Fibroblast of skin of right biceps (primary cell): ENCODE data around the gene LENG9.

Experiments
- DNase-seq: peaks from one replicate; pipeline ENCODE4 v3.0.0-alpha.2; 2013

The LENG9 gene

GRCh38 chr19:54418930-54419800 is 44.4 kb downstream of the LENG9 start:
- no peak for DNase-seq

GRCh38 chr19:54418030-54418929 is 45.3 kb downstream of the LENG9 start:
- DNase-seq, result peak; percentile 28

GRCh38 chr19:54416695-54417491 is 46.7 kb downstream of the LENG9 start:
- no peak for DNase-seq

GRCh38 chr19:54415901-54416673 is 47.5 kb downstream of the LENG9 start:
- DNase-seq, result no peak

- no peak for DNase-seq
These were observed 48.2 kb downstream of the LENG9 start, which contains the start of gene TTYH1 for GRCh38 chr19:54415208-54415900. TTYH1 (plus strand) TSS chr19:54415464; CDS start chr19:54415553, 89 bp downstream.

GRCh38 chr19:54414156-54414555 is 49.4 kb downstream of the LENG9 start:
- DNase-seq, result no peak

GRCh38 chr19:54412877-54413276 is 50.7 kb downstream of the LENG9 start:
- no peak for DNase-seq
